SH-SY5Y (cell line): Measurements from ENCODE around the gene RMND1.

Experiments
- GATA2 ChIP-seq: IDR thresholded peaks from 2 replicates; pipeline ENCODE4 v1.6.1; 2011; ENCODE audit warnings: mild to moderate bottlenecking, low read depth, low read length
- GATA3 ChIP-seq: IDR thresholded peaks from 2 replicates; pipeline ENCODE4 v1.6.1; 2011; ENCODE audit warnings: low read depth, mild to moderate bottlenecking, low read length, moderate library complexity

DNA sequence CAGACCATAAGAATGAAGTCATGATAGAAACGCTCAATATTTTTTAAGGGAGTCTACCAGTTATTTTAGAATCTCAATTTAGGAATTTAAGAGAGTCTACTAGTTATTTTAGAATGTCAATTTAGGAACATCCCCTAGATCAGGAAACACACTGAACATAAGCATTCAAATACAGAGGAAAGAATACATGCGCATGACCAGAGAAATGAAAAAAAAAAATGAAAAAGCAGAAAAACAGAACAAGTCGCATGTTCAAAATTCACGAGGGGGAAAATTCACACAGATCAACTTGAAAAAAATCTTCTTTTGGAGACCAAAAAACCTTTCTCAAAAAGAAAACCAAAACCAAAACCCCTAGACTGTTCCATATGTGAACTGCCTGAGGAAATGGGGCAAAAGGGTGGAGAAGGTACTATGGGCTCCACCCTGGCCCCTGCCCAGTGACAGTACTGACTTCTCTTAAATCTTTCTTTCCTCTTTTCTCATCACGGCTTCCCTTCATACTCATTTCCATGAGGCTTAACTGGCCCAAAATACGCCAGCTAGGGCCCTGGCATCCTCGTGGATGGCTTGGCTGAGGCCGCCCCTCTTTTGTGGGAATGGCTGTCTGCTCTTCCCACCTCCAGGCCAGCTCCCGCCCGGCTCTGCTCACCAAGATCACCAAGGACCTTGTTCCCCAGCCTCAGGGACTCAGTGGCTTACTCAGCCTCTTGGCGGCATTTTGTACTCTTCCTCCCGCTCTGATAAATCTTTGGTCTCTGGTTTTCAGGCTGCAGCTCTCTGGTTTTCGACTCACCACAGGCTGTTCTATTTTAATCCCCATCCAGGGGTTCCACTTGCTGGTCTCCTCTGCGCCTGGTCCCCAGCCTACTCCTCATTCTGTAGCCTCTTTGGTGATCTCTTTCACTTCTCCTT lies 71.7 kb downstream of the RMND1 start:
- no peak for TF ChIP-seq GATA2
- TF ChIP-seq GATA3: no peak
